ENCODE results near the gene DNAAF3.

Gene DNAAF3

DNA sequence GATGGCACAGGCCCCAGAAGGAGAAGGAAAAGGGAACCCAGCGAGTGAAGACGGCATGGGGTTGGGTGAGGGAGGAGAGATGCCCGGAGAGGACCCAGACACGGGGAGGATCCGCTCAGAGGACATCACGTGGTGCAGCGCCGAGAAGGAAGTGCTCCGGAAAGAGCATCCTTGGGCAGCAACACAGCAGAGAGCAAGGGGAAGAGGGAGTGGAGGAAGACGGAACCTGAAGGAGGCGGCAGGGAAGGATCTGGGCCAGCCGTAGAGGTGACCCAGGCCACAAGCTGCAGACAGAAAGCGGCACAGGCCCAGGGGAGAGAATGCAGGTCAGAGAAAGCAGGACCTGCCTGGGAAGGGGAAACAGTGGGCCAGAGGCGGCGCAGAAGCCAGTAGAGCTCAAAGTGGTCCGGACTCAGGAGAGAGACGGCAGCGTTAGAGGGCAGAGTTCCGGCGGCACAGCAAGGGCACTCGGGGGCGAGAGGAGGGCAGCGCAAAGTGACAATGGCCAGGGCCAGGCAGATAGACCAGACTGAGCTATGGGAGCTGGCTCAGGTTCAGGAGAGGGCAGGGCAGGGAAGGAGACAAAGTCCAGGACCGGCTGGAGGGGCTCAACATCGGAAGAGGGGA is 50.1 kb downstream of the DNAAF3 start:
- DNase-seq (ENCODE audit: low read depth in 2 of 2), result peak; percentile 21 to 41

- no peak for DNase-seq (ENCODE audit: low read depth in 2 of 2)
These were observed 50.9 kb downstream of the DNAAF3 start for GRCh38 chr19:55115446-55116065.

GRCh38 chr19:55114566-55115145 is 51.8 kb downstream of the DNAAF3 start:
- DNase-seq (ENCODE audit: low read depth in 2 of 2), result no peak

DNA sequence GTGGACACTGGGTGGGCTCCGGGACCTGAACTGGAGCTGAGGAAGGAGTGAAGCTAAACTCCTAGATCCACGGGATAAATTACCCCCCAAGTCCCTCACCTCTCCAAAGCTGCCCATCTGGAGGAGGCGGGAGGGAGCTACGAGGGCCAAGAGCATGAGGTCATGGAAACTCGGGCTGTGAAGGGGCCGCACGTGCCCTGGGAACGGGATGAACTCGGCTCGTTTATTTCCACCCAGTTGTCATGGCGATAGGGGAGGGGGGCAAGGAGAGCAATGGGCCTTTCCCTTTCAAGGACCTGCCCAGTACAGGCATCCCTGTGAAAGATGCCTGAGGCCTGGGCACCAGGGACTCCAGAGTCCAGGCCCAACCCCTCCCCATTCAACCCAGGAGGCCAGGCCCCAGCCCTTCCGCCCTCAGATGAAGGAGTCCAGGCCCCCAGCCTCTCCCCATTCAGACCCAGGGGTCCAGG is 52.8 kb downstream of the DNAAF3 start:
- no peak for DNase-seq (ENCODE audit: low read depth in 2 of 2)

DNA sequence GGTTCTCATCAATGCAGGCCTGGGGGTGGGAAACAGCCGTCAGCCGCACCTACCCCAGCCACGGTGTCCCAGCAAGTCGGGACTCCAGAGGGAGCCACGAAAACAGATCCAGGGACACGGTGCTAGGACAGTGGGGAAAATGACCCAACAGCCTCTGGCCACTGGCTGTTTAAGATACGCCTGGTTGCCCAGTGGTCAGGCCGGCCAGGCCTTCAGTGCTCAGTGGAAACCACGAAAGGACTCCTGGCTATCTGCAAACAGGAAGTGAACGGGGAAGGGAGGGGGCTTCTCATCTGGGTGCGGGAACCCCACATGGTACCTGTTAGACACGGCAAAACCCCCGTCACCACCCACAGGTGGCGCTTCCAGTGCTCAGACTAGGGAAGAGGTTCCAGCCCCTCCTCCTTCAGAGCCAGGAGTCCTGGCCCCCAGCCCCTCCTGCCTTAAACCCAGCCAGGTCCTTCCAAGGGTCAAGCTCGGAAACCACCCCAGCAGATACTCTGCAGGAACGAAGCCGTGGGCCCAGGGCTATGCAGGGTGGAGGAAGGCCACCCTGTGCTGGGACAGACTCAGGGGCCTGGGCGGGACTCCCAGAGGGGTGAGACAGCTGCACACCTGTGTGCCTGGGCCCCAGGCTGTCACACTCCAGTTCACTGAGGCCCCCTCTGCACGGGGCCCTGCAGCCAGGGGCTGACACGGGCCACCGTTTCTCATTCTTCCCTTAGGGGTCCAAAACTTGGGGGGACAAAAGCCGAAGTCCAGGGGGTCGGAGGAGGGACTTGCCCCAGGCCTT is 53.4 kb downstream of the DNAAF3 start:
- DNase-seq (ENCODE audit: low read depth in 2 of 2), result no peak

GRCh38 chr19:55112246-55112776 is 54.1 kb downstream of the DNAAF3 start:
- no peak for DNase-seq (ENCODE audit: low read depth in 2 of 2)

DNA sequence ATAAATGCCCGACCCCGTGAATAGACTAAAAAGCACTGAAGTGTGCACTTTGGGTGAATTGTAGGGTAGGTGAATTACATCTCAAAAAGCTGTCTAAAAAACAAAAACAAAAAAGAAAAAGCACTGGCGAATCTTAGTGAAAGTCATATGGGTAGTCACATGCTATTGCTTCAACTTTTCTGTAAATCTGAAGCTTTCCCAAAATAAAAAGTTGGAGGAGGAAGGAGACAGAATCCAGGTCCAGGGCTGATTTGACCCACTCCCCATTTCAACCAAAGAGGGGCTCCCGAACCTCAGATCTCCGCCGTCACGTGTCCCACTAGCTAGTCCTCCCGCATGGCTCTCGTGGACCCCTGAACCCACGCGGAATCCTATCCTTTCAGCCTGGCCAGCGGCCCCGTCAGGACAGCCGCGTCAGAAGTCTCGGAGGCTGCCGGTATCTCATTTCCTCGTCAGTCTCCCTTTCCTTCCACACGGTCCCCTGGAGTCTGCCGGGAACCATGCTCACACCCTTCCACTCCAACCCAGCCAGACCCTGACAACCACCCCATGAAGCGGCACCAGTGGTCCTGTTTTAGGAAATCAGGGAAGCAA is 55.1 kb downstream of the DNAAF3 start:
- DNase-seq (ENCODE audit: low read depth in 2 of 2), result no peak

GRCh38 chr19:55109527-55110291 is 56.7 kb downstream of the DNAAF3 start:
- no peak for DNase-seq (ENCODE audit: low read depth in 2 of 2)
